GM12892 (cell line): ENCODE data around the gene UTP3.

ENCODE experiments used
- POLR2A ChIP-seq: IDR thresholded peaks from 2 replicates; pipeline ENCODE4 v1.6.1; 2011; ENCODE audit warnings: low read depth, low read length, control low read depth
- POLR2AphosphoS5 ChIP-seq: IDR thresholded peaks from 2 replicates; pipeline ENCODE4 v1.6.1; 2011; ENCODE audit warnings: low read depth, low read length, control low read depth
- TAF1 ChIP-seq: IDR thresholded peaks from 2 replicates; pipeline ENCODE4 v1.6.1; 2011; ENCODE audit warnings: low read depth, mild to moderate bottlenecking, control low read depth, low read length, borderline replicate concordance

- TF ChIP-seq POLR2A (no peak), TAF1 (no peak), POLR2AphosphoS5 (no peak)
Observed at GRCh38 chr4:70712604-70713452, 24.5 kb downstream of the UTP3 start.
